Fibroblast of lung (primary cell): ENCODE data around the gene TBL1XR1. TPM values are rescaled to one million over a fixed set of nuclear protein-coding genes. Genes with fewer than 3 reads are reported as not detected.

Experiments
- DNase-seq, 2 donors: peaks; one replicate each; pipeline versions ENCODE4 v3.0.0 to v3.0.0-alpha.2; 2010; ENCODE audit warnings: low read depth in 2 of 2
- H2AFZ ChIP-seq: 2 replicates; pipeline ENCODE4 v1.5.1; 2012; ENCODE audit warnings: low read length, control low read depth, inconsistent platforms
- H3K27ac ChIP-seq: 2 replicates; pipeline ENCODE4 v1.5.1; 2011; ENCODE audit warnings: low read length, control low read depth; ENCODE audit not compliant: insufficient read depth
- H3K27me3 ChIP-seq: 2 replicates; pipeline ENCODE4 v1.5.1; 2011; ENCODE audit warnings: mild to moderate bottlenecking, low read length; ENCODE audit not compliant: control insufficient read depth, insufficient read depth
- H3K36me3 ChIP-seq: 2 replicates; pipeline ENCODE4 v1.5.1; 2011; ENCODE audit warnings: low read length; ENCODE audit not compliant: control insufficient read depth, insufficient read depth
- H3K4me1 ChIP-seq: 2 replicates; pipeline ENCODE4 v1.5.1; 2011; ENCODE audit warnings: low read length; ENCODE audit not compliant: control insufficient read depth, insufficient read depth; ENCODE audit errors: extremely low read depth
- H3K4me2 ChIP-seq: 2 replicates; pipeline ENCODE4 v1.5.1; 2011; ENCODE audit warnings: low read length, control low read depth; ENCODE audit not compliant: insufficient read depth; ENCODE audit errors: extremely low read depth
- H3K4me3 ChIP-seq, 4 experiments: fragments of 200-600 bp in 1 of 4; sonication (generic) in 1 of 4; replicated peaks in 1 of 4; 2 replicates each; pipeline ENCODE4 v1.5.1; 2011 to 2016; ENCODE audit warnings: low read length in 4 of 4, low read depth in 3 of 4, mild to moderate bottlenecking in 3 of 4, control low read depth in 2 of 4, inconsistent platforms in 1 of 4, mixed read lengths in 1 of 4; ENCODE audit not compliant: insufficient read depth in 1 of 4; ENCODE audit errors: control extremely low read depth in 1 of 4
- H3K79me2 ChIP-seq: 2 replicates; pipeline ENCODE4 v1.5.1; 2012; ENCODE audit warnings: mild to moderate bottlenecking, low read length, inconsistent platforms; ENCODE audit not compliant: control insufficient read depth, insufficient read depth
- H3K9ac ChIP-seq: 2 replicates; pipeline ENCODE4 v1.5.1; 2011; ENCODE audit warnings: mild to moderate bottlenecking, low read length, control low read depth; ENCODE audit not compliant: insufficient read depth
- H3K9me3 ChIP-seq: 2 replicates; pipeline ENCODE4 v1.5.1; 2012; ENCODE audit warnings: low read depth, low read length; ENCODE audit not compliant: control insufficient read depth, insufficient read depth
- H4K20me1 ChIP-seq: 2 replicates; pipeline ENCODE4 v1.5.1; 2011; ENCODE audit warnings: low read length; ENCODE audit not compliant: control insufficient read depth, insufficient read depth; ENCODE audit errors: extremely low read depth
- EZH2 ChIP-seq: IDR thresholded peaks from 2 replicates; pipeline ENCODE4 v1.5.1; 2012; ENCODE audit warnings: low read length, control low read depth, mild to moderate bottlenecking; ENCODE audit errors: missing control alignments
- polyA plus RNA-seq, 2 donors: library from polyadenylated mRNA; depleted of rRNA in 1 of 2; stranded (reverse) in 1 of 2; unstranded in 1 of 2; fragments of >200 nt; gene quantifications; 2 replicates each; pipeline ENCODE4 v1.2.1, GENCODE V29; 2011 to 2012; ENCODE audit warnings: missing spikeins in 1 of 2
- total RNA-seq: library from RNA; depleted of rRNA; stranded (reverse); fragments of >200 nt; gene quantifications from 2 replicates; pipeline ENCODE4 v1.2.1, GENCODE V29; 2014
- TF ChIP-seq, protein P1 (sequence below), 2 donors: IDR thresholded peaks in 1 of 2; conservative IDR thresholded peaks in 1 of 2; 1 replicate in 1 of 2; 2 replicates in 1 of 2; pipeline ENCODE4 v1.5.1; 2011 to 2012; ENCODE audit warnings: low read length in 2 of 2, control low read depth in 1 of 2, inconsistent platforms in 1 of 2, low read depth in 1 of 2, mild to moderate bottlenecking in 1 of 2

The TBL1XR1 gene
- total and polyA plus RNA-seq, 2 donors (not counting 1 experiment from before 2014, with no cell fraction given), result 115 to 369 TPM

DNA sequence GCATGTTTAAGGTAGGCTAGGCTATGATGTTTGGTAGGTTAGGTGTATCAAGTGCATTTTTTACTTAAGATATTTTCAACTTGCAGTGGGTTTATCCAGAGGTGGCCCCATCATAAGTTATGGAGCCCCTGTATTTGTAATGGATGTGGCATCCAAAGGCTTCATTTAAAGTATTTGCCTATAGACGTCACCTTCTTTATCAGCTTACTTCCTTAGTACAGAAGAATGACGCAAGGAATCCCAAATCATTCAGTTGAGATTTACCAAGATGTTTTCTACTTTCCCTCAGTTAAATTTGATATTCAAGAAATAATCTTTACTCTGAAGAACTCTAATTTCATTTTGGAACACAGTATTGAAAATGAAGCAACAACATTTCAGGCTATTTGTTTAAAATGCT lies 201.3 kb downstream of the TBL1XR1 start:
- Histone ChIP-seq H3K4me1 (no peaks in the 10 kb centered on the region), H3K9ac (no peak overlapping the region), H3K4me3 (no peak overlapping the region), H3K36me3 (no peaks in the 10 kb centered on the region), H3K27me3 (no peaks in the 10 kb centered on the region), H2AFZ (no peak overlapping the region), H3K79me2 (no peaks in the 10 kb centered on the region), H3K27ac (no peak overlapping the region), H4K20me1 (no peaks in the 10 kb centered on the region), H3K4me2 (no peak overlapping the region), H3K9me3 (no peaks in the 10 kb centered on the region)
- no peak for TF ChIP-seq EZH2
- TF ChIP-seq, protein P1, sequence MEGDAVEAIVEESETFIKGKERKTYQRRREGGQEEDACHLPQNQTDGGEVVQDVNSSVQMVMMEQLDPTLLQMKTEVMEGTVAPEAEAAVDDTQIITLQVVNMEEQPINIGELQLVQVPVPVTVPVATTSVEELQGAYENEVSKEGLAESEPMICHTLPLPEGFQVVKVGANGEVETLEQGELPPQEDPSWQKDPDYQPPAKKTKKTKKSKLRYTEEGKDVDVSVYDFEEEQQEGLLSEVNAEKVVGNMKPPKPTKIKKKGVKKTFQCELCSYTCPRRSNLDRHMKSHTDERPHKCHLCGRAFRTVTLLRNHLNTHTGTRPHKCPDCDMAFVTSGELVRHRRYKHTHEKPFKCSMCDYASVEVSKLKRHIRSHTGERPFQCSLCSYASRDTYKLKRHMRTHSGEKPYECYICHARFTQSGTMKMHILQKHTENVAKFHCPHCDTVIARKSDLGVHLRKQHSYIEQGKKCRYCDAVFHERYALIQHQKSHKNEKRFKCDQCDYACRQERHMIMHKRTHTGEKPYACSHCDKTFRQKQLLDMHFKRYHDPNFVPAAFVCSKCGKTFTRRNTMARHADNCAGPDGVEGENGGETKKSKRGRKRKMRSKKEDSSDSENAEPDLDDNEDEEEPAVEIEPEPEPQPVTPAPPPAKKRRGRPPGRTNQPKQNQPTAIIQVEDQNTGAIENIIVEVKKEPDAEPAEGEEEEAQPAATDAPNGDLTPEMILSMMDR (conservative IDR thresholded peaks at IDR 0.05 in 1 of 2, IDR thresholded peaks at IDR 0.05 in 1 of 2; ENCODE audit: low read depth in 1 of 2, low read length in 2 of 2), result no peak
- DNase-seq, result no peak

DNA sequence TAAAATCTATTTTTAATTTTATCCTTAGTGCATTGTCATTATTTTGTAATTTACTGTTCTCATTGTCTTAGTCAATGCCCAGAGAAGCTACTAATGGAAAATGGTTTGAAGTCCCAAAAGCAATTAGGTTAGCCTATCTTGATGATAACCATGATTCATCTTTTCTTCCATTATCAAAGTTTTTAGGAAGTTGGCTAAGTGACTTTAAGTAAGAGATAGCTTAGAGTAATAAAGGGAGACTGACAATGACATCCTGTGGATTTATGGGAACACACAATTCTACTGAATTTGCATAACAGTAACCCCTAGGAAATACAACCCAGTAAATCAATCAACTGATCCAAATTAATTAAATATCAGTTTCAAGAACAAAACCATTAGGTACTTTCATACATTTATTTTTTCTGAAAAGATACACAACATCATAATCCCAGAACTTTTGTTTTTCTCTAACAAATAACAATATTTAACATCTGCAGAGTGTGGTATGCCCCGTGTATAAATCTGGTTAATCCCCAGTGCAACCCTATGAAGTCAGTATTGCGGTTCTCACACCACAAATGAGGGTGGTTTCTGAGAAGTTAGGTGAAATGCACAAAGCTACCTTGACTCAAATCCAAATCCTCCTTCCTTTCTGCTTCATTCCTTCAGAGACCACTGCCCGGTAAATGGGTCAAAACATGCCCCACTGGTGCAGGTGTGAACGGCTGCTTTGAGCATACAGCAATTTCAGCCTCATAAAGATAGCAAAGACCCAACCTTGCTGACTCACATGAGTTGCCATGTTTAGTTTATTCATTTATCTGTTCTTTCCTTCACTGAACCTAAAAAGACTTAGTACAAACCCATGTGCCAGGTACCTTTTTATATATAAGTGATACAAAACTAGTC lies 202.1 kb downstream of the TBL1XR1 start:
- Histone ChIP-seq H3K4me2 (no peak overlapping the region), H4K20me1 (no peaks in the 10 kb centered on the region)
- no peak for TF ChIP-seq EZH2
- TF ChIP-seq, protein P1 (conservative IDR thresholded peaks at IDR 0.05 in 1 of 2, IDR thresholded peaks at IDR 0.05 in 1 of 2; ENCODE audit: low read depth in 1 of 2, low read length in 2 of 2), result no peak

DNA sequence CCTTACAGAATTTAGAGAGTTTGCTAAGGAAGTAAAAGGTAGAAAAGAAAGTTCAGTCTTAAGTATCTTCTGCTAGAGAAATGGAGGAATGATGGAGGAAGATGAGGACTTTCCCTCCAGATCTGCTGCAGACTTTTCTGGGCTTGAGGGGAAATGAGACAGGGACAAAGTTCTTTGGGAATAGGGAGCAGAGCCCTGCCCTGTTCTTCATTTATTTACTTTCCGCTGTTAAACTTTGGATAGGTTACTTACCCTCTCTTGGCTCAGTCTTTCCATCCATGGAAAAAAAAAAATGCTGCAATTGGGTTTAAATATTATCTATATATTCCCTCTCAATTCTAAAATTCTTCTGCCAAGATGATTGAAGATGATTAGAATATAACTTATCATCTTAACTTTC lies 202.9 kb downstream of the TBL1XR1 start:
- Histone ChIP-seq H3K4me2 (no peak overlapping the region), H3K79me2 (no peaks in the 10 kb centered on the region), H3K36me3 (no peaks in the 10 kb centered on the region), H3K9me3 (no peaks in the 10 kb centered on the region), H3K4me3 (no peak overlapping the region), H3K9ac (no peak overlapping the region), H2AFZ (no peak overlapping the region), H3K27ac (no peak overlapping the region), H3K4me1 (no peaks in the 10 kb centered on the region), H3K27me3 (no peaks in the 10 kb centered on the region), H4K20me1 (no peaks in the 10 kb centered on the region)
- DNase-seq, result no peak
- TF ChIP-seq, protein P1 (conservative IDR thresholded peaks at IDR 0.05 in 1 of 2, IDR thresholded peaks at IDR 0.05 in 1 of 2; ENCODE audit: low read depth in 1 of 2, low read length in 2 of 2), result no peak
- TF ChIP-seq EZH2, result no peak

More for the DNA sequence above, 202.1 kb downstream of the TBL1XR1 start:
- Histone ChIP-seq H3K4me3 (no peak overlapping the region), H3K27ac (no peak overlapping the region), H3K27me3 (no peaks in the 10 kb centered on the region), H3K9me3 (no peaks in the 10 kb centered on the region), H3K9ac (no peak overlapping the region), H3K4me1 (no peaks in the 10 kb centered on the region), H2AFZ (no peak overlapping the region), H3K79me2 (no peaks in the 10 kb centered on the region), H3K36me3 (no peaks in the 10 kb centered on the region)
- DNase-seq, result no peak
